LNCAP (cell line): ENCODE data around the gene EMC9.

Experiments
- TF ChIP-seq, protein P1 (sequence below): fragments of 450-650 bp; IDR thresholded peaks from 2 replicates; pipeline ENCODE4 v1.5.1; 2017; ENCODE audit warnings: mild to moderate bottlenecking

Gene EMC9

DNA sequence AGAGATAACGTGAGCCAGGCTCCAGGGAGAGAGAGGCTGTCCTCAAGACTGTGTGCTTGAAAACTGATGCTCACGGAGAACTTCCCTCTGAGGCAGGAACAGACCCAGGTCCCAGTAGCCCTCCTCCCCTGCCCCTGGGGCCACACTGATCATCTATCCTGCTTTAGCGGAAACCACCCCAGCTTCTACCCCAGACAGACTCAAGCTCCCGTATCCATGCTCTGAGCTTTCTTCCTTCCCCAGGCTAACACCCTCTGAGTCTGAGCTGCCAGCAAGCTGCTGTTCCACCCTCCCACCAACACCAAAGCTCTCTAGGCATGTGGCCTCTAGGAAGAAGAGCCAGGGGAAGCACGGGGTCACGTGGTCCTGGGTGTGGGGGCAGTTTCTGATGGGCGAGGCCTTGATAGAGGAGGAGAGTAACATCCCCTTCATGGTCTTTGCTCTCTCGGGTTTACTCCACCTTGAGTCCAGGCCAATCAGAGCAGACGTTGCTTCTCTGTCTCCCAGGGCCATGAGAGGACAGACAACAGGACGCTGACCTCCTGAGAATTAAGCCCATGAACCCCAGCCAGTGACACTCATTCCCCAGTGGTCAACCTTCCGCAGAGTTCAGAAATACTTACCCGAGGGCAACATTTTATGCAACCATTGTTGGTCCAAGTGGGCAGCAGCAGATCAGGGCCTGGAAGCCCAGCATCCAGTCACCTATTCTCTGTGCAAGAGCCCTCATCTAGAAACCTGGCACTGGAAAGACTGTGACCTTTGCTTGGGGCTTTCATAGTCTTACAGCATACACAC lies 45.9 kb downstream of the EMC9 start:
- TF ChIP-seq, protein P1, sequence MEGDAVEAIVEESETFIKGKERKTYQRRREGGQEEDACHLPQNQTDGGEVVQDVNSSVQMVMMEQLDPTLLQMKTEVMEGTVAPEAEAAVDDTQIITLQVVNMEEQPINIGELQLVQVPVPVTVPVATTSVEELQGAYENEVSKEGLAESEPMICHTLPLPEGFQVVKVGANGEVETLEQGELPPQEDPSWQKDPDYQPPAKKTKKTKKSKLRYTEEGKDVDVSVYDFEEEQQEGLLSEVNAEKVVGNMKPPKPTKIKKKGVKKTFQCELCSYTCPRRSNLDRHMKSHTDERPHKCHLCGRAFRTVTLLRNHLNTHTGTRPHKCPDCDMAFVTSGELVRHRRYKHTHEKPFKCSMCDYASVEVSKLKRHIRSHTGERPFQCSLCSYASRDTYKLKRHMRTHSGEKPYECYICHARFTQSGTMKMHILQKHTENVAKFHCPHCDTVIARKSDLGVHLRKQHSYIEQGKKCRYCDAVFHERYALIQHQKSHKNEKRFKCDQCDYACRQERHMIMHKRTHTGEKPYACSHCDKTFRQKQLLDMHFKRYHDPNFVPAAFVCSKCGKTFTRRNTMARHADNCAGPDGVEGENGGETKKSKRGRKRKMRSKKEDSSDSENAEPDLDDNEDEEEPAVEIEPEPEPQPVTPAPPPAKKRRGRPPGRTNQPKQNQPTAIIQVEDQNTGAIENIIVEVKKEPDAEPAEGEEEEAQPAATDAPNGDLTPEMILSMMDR = no peak

- TF ChIP-seq, protein P1 = no peak
These were observed 46.5 kb downstream of the EMC9 start for GRCh38 chr14:24094841-24095270.

DNA sequence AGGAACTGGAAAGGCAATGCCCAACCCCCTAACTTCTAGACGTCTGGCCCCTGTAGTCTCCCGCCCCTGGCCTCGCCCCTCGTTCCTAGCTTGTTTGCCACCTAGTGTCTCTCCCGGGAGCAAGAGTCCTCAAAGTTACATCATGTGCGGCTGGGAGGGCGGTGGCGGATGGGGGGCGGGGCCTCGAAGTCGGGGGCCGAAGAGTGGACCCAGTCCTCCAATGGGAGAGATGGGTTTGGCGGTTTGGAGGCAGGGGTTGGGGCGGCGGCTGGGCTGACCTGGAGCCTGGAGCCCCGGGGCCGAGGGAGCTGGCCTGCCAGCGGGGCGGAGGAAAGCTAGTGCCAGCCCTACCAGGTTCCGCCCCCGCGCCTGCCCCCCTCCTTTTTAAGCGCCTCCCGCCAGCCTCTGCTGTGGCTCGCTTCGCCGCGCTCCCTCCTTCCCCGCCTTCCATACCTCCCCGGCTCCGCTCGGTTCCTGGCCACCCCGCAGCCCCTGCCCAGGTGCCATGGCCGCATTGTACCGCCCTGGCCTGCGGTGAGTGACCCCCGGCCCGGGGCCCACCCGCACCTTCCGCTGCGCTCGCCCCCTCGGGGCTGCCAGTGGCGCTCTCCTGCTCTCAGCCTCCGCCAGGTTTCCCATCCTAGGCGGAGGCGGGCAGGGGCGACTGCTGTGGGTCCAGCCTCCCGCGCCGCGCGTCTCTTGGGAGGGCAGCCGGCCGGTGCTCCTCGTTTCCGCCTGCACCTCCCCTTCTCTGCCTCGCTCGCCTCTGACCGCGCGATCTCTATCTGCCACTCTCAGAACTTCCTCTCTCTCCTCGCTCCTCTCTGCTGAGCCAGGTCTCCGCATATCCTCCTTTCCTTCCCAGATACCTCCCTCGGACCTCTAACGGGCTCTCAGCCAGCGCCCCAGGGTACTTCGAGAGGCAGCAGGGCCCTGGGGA lies 47.2 kb downstream of the EMC9 start, which contains the start of gene PCK2:
Gene PCK2, plus strand, starts transcription at position 411 of the 940 bp plus-strand sequence. Its CDS starts 95 bp downstream, at position 506.
- TF ChIP-seq, protein P1 = no peak

DNA sequence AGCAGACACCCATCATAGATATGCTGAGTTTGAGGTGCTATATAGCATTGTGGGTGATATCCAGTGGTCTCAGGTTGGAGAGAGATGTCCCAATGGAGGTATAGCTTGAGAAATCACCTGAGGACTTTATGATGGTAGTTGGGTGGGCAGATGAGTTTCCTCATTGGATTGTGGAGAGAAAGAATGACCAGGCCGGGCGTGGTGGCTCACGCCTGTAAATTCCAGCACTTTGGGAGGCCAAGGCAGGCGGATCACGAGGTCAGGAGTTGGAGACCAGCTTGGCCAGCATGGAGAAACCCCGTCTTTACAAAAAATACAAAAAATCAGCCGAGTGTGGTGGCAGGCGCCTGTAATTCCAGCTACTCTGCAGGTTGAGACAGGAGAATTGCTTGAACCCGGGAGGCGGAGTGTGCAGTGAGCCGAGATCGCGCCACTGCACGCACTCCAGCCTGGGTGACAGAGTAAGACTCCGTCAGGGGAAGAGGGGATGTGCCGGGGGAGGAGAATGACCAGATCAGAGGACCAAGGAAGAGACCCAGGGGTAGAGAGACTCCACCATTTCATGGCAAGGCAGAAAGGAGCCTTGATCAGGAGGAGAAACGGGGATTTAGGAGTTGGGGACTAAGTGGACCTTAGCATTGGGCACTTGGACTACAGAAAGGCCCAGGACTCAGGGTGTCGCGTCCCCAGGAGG lies 48.0 kb downstream of the EMC9 start:
- TF ChIP-seq, protein P1 = no peak

DNA sequence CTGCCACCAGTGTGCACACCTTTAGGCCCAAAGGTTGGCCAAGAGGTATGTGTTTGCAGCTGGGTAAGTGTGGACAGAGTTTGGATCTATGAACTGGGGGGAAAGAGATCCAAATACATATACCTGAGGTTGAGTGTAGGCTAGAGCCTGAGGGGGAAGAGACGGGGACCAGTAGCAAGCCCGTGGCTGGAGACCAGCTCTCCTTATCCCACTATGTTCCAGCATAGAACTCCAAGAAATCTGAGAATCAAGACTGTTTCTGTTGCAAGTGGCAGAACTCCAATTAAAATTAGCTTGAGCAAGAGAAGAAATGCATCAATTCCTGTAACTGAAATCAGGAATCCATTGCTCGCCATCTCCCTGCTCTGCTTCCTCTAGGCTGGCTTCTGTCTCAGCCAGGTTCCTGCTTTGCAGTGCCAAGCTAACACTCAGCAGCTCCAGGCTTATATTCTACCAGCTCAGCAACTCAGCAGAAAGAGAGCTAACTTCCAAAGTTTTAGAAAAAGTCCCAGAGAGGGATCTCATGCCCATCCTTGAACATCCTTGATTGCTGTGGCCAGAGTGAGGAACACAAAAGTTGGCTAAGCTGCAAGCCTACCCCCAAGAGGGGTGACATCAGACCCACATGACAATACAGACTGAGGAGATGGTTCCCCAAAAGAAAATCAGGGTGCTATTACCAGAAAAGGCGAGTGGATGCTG lies 48.7 kb downstream of the EMC9 start:
- TF ChIP-seq, protein P1 = no peak

DNA sequence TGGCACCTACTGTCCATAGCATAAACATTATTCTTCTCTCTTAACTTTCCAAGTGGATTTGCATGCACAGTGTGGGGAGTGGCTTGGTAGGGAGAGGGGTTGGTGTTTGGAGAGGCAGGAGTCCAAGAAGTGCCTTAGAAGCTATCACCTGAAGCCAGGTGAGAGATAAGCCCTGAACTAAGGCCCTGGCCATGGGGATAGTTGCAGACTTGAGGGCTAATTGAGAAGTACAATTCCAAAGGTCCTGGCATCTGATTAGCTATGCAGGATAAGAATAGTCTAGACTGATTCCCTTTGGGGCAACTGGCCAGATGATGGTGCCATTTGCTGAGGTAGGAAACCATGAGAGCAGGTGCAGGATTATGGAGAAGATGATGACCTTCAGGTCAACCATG lies 49.3 kb downstream of the EMC9 start:
- TF ChIP-seq, protein P1 = no peak
